ENCODE results near the gene KCNJ4.

DNA sequence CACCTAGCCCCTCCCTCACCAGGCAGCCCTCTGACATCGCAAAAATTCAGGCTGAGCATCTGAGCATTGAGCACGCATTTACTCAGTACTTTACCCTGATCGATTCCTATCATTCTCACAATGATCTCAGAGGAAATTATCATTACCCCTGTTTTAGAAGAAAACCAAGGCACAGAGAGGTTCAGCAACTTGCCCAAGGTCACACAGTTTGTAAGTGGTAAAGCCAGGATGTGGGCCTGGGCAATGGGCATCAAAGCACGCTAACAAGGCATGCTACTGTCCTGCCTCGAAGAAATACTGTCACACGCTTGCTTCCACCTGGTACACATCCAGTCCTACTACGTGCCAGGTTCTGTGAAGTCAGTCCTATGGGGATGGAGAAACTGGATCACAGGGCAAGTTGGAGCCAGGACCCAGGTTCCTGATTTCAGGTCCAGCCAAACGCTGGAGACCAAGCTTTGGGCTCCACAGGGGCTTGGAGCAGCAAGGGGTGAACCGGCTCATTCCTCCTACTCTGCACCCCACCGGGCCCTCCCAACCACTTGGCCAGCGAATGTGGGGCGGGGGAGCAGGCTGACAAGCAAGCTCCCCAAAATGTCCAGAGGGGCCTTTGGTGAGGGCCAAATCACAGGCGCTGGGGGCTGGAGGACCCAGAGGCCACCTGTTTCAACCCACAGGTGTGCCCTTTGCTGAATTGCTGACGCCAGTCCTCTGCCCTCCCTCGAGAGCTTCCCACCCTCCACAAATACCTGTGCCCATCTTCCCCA is 18.2 kb downstream of the KCNJ4 start:
- TF ChIP-seq, protein P1, sequence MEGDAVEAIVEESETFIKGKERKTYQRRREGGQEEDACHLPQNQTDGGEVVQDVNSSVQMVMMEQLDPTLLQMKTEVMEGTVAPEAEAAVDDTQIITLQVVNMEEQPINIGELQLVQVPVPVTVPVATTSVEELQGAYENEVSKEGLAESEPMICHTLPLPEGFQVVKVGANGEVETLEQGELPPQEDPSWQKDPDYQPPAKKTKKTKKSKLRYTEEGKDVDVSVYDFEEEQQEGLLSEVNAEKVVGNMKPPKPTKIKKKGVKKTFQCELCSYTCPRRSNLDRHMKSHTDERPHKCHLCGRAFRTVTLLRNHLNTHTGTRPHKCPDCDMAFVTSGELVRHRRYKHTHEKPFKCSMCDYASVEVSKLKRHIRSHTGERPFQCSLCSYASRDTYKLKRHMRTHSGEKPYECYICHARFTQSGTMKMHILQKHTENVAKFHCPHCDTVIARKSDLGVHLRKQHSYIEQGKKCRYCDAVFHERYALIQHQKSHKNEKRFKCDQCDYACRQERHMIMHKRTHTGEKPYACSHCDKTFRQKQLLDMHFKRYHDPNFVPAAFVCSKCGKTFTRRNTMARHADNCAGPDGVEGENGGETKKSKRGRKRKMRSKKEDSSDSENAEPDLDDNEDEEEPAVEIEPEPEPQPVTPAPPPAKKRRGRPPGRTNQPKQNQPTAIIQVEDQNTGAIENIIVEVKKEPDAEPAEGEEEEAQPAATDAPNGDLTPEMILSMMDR (IDR thresholded peaks at IDR 0.05), result no peak
- TF ChIP-seq POLR2A (IDR thresholded peaks at IDR 0.05), result no peak

Measured in tibial nerve (tissue), 3 donors.